HepG2 (cell line): ENCODE measurements around the gene THAP3. TPM values are rescaled to one million over a fixed set of nuclear protein-coding genes. Genes with fewer than 3 reads are reported as not detected.
A peak's percentile ranks its signal among the peaks of the same experiment; 100 is the strongest.

Source experiments
- ATAC-seq: fragments of 200-7000 bp; cut with Tn5 transposase; 3 replicates; pipeline ENCODE4 v1.9.1; 2020; ENCODE audit warnings: mild to moderate bottlenecking, moderate library complexity
- BruUV-seq: library from RNA; stranded (reverse); fragments of 400-500 nt; replicated peaks from 2 replicates; lab custom pipeline; 2021; lab: Mats Ljungman, UMichigan
- CTCF ChIA-PET: fragments of 300-600 bp; formaldehyde crosslinking; extraction: SDS; loops from one replicate; lab custom pipeline; 2021; ENCODE audit warnings: low total read pairs, inconsistent platforms, low intra/inter-chr PET ratio; lab: Yijun Ruan, JAX
- POLR2A ChIA-PET: fragments of 350-600 bp; sonication (Branson Sonifier 250); formaldehyde crosslinking; loops from one replicate; lab custom pipeline; 2020; ENCODE audit warnings: antibody characterized with exemption, inconsistent platforms; lab: Yijun Ruan, JAX
- DNase-seq: peaks from one replicate; pipeline ENCODE4 v3.0.0-alpha.2; 2015; ENCODE audit warnings: low spot score
- FAIRE-seq: peaks from 3 replicates; lab custom pipeline; 2011; peaks lifted over from hg19 to GRCh38; lab: Jason Lieb, UNC
- H2AFZ ChIP-seq: one replicate; pipeline ENCODE4 v1.6.1; 2011; ENCODE audit warnings: low read length, inconsistent platforms
- H3K27ac ChIP-seq: fragments of 300-600 bp; 3 replicates; pipeline ENCODE4 v1.8.0; 2011; ENCODE audit warnings: mixed run types, mild to moderate bottlenecking, mixed read lengths, low read length, inconsistent platforms; ENCODE audit not compliant: insufficient read depth; ENCODE audit errors: extremely low read length
- H3K27me3 ChIP-seq, 2 experiments: fragments of 200-600 bp in 1 of 2; 2 replicates in 1 of 2; 3 replicates in 1 of 2; pipeline versions ENCODE4 v1.6.0 to v1.8.0; 2011; ENCODE audit warnings: low read length in 2 of 2, mild to moderate bottlenecking in 2 of 2, moderate library complexity in 2 of 2, inconsistent platforms in 1 of 2; ENCODE audit not compliant: insufficient read depth in 2 of 2, control insufficient read depth in 1 of 2
- H3K36me3 ChIP-seq, 2 experiments: fragments of 200-600 bp in 1 of 2; replicated peaks in 1 of 2; 2 replicates in 1 of 2; 3 replicates in 1 of 2; pipeline versions ENCODE4 v1.5.1 to v1.8.0; 2011; ENCODE audit warnings: low read length in 2 of 2, inconsistent platforms in 1 of 2; ENCODE audit not compliant: insufficient read depth in 2 of 2, control insufficient read depth in 1 of 2
- H3K4me1 ChIP-seq: 2 replicates; pipeline ENCODE4 v1.5.1; 2012; ENCODE audit warnings: low read length, inconsistent platforms; ENCODE audit not compliant: insufficient read depth
- H3K4me2 ChIP-seq: 2 replicates; pipeline ENCODE4 v1.6.0; 2011; ENCODE audit warnings: low read depth, low read length, inconsistent platforms
- H3K4me3 ChIP-seq, 3 experiments: fragments of 200-600 bp in 1 of 3; sonication (generic), shearing (Covaris generic) in 1 of 3; replicated peaks in 1 of 3; 2 replicates each; pipeline ENCODE4 v1.5.1; 2011 to 2016; ENCODE audit warnings: low read length in 3 of 3, inconsistent platforms in 2 of 3, low read depth in 2 of 3, mild to moderate bottlenecking in 2 of 3, control low read depth in 1 of 3, mixed read lengths in 1 of 3; ENCODE audit not compliant: insufficient read depth in 1 of 3
- H3K79me2 ChIP-seq: one replicate; pipeline ENCODE4 v1.6.1; 2011; ENCODE audit warnings: low read length, inconsistent platforms; ENCODE audit not compliant: insufficient read depth
- H3K9ac ChIP-seq: 2 replicates; pipeline ENCODE4 v1.6.0; 2011; ENCODE audit warnings: mild to moderate bottlenecking, low read depth, low read length, inconsistent platforms; ENCODE audit not compliant: insufficient read depth
- H3K9me3 ChIP-seq: 2 replicates; pipeline ENCODE4 v1.5.1; 2012; ENCODE audit warnings: mild to moderate bottlenecking, low read length
- H4K20me1 ChIP-seq: 2 replicates; pipeline ENCODE4 v1.6.0; 2011; ENCODE audit warnings: inconsistent platforms, mild to moderate bottlenecking, low read length, moderate library complexity; ENCODE audit not compliant: insufficient read depth
- FOXC1 ChIP-seq: sonication (generic); formaldehyde crosslinking; IDR thresholded peaks from 2 replicates; pipeline ENCODE4 v1.8.0; 2022; ENCODE audit warnings: mild to moderate bottlenecking, missing genetic modification reagents, borderline replicate concordance
- GLI4 ChIP-seq: sonication (generic); formaldehyde crosslinking; IDR thresholded peaks from 2 replicates; pipeline ENCODE4 v1.5.1; 2020; ENCODE audit warnings: missing genetic modification reagents, mild to moderate bottlenecking, moderate library complexity, borderline replicate concordance
- GPBP1L1 ChIP-seq: sonication (generic); formaldehyde crosslinking; IDR thresholded peaks from 2 replicates; pipeline ENCODE4 v1.5.0; 2020; ENCODE audit warnings: mild to moderate bottlenecking, missing genetic modification reagents
- HMG20A ChIP-seq: IDR thresholded peaks from 2 replicates; pipeline ENCODE4 v1.6.1; 2016; ENCODE audit warnings: borderline replicate concordance
- KDM2A ChIP-seq: sonication (generic); formaldehyde crosslinking; IDR thresholded peaks from 2 replicates; pipeline ENCODE4 v1.4.0; 2020; ENCODE audit warnings: low read depth, missing genetic modification reagents, borderline replicate concordance
- POLR2A ChIP-seq, 2 experiments: IDR thresholded peaks; 2 replicates each; pipeline ENCODE4 v1.6.1; 2011; ENCODE audit warnings: low read depth in 2 of 2, low read length in 2 of 2, mild to moderate bottlenecking in 1 of 2, moderate library complexity in 1 of 2; ENCODE audit not compliant: insufficient read depth in 1 of 2
- POLR2AphosphoS5 ChIP-seq: IDR thresholded peaks from 2 replicates; pipeline ENCODE4 v1.6.1; 2012; ENCODE audit warnings: low read depth, low read length
- SAP130 ChIP-seq: IDR thresholded peaks from 2 replicates; pipeline ENCODE4 v1.6.1; 2016; ENCODE audit warnings: low read depth
- TRIM24 ChIP-seq: sonication (generic); formaldehyde crosslinking; IDR thresholded peaks from 2 replicates; pipeline ENCODE4 v1.8.0; 2022; ENCODE audit warnings: mild to moderate bottlenecking, missing genetic modification reagents
- YEATS2 ChIP-seq: sonication (generic); formaldehyde crosslinking; IDR thresholded peaks from 2 replicates; pipeline ENCODE4 v1.4.0; 2020; ENCODE audit warnings: missing genetic modification reagents, borderline replicate concordance
- ZBTB3 ChIP-seq: sonication (generic); formaldehyde crosslinking; IDR thresholded peaks from 2 replicates; pipeline ENCODE4 v1.4.0; 2020; ENCODE audit warnings: low read depth, mild to moderate bottlenecking, moderate library complexity, missing genetic modification reagents, borderline replicate concordance
- ZNF253 ChIP-seq: sonication (generic); formaldehyde crosslinking; IDR thresholded peaks from 2 replicates; pipeline ENCODE4 v1.8.0; 2022; ENCODE audit warnings: mild to moderate bottlenecking, missing genetic modification reagents, borderline replicate concordance
- ZNF337 ChIP-seq: sonication (generic); formaldehyde crosslinking; IDR thresholded peaks from 2 replicates; pipeline ENCODE4 v1.5.1; 2020; ENCODE audit warnings: missing genetic modification reagents, low read depth, mild to moderate bottlenecking, borderline replicate concordance
- ZNF577 ChIP-seq: sonication (generic); formaldehyde crosslinking; IDR thresholded peaks from 2 replicates; pipeline ENCODE4 v1.4.0; 2020; ENCODE audit warnings: mild to moderate bottlenecking, low read depth, missing genetic modification reagents, borderline replicate concordance
- ZNF772 ChIP-seq: sonication (generic); formaldehyde crosslinking; IDR thresholded peaks from 2 replicates; pipeline ENCODE4 v1.5.0; 2020; ENCODE audit warnings: mild to moderate bottlenecking, missing genetic modification reagents
- ZZZ3 ChIP-seq: sonication (generic); formaldehyde crosslinking; IDR thresholded peaks from 2 replicates; pipeline ENCODE4 v1.4.0; 2020; ENCODE audit warnings: missing genetic modification reagents, mild to moderate bottlenecking, borderline replicate concordance
- WGBS: methylation state at CpG from one replicate; pipeline ENCODE4 v1.1.6; 2017; ENCODE audit warnings: low lambda C conversion rate; 5-methylcytosine and 5-hydroxymethylcytosine counted together
- in situ Hi-C: cut with HindIII; loops from 2 replicates; pipeline ENCODE4 v1.10.0; 2017; ENCODE audit warnings: low pct_unique_long_range_greater_than_20kb; ENCODE audit not compliant: extremely low pct_ligation_motif_present
- intact Hi-C: fragments of 100-400 bp; cut with micrococcal nuclease; formaldehyde crosslinking; loops from one replicate; pipeline ENCODE4 v1.10.0; 2022; ENCODE audit not compliant: unreplicated experiment
- polyA plus RNA-seq, 8 experiments: library from polyadenylated mRNA; depleted of rRNA in 3 of 8; stranded (reverse) in 7 of 8; unstranded in 1 of 8; fragments of >200 nt; fragmentation: Illumina TruSeq in 4 of 8; extraction: Trizol in 4 of 8; gene quantifications; 2 replicates each; pipeline versions ENCODE4 v1.2.1 to v1.2.3, GENCODE V29; 2011 to 2016; ENCODE audit warnings: low read depth in 4 of 8, missing spikeins in 1 of 8, mixed read lengths in 1 of 8; ENCODE audit not compliant: insufficient read depth in 1 of 8
- total RNA-seq, 5 experiments: library from RNA; depleted of rRNA; stranded (reverse); fragments of >200 nt; fragmentation: Illumina TruSeq; extraction: Trizol; gene quantifications; 2 replicates each; pipeline ENCODE4 v1.2.3, GENCODE V29; 2016; ENCODE audit warnings: low read depth in 1 of 5

The THAP3 gene
- total and polyA plus RNA-seq, 2 of the 13 experiments (the other 11 are each of a cell fraction or from before 2014, with no cell fraction given), result 10.3 to 14.9 TPM

- TF ChIP-seq SAP130 (CRISPR knock-in tag) (0 out of 2 replicates have a peak, but pooled peaks have one; percentile 20), POLR2A (IDR thresholded peaks at IDR 0.05; ENCODE audit: insufficient read depth in 1 of 2, low read depth in 2 of 2, low read length in 2 of 2) (peak in 1 of 2 experiments; percentile 36; a peak in 2 of 4 replicates), ZNF772 (CRISPR knock-in tag) (no peak), ZNF577 (CRISPR knock-in tag) (no peak), ZBTB3 (CRISPR knock-in tag) (no peak), GLI4 (no peak), KDM2A (CRISPR knock-in tag) (peak; percentile 50)
These were observed 9.8 kb downstream of the THAP3 start (continued) for GRCh38 chr1:6634371-6635052.

GRCh38 chr1:6635161-6635909, 10.7 kb downstream of the THAP3 start:
- Histone ChIP-seq H2AFZ (no peak overlapping the region), H3K4me2 (no peak overlapping the region), H3K27ac (no peak overlapping the region), H4K20me1 (peaks cover 8% of the 10 kb centered on the region; the same call in 1 of the 2 replicates), H3K9ac (no peak overlapping the region), H3K36me3 (peaks cover 40 to 75% of the 10 kb centered on the region in 2 experiments; a peak in 4 of 5 replicates), H3K9me3 (no peaks in the 10 kb centered on the region), H3K79me2 (no peaks in the 10 kb centered on the region), H3K27me3 (no peaks in the 10 kb centered on the region), H3K4me3 (no peak overlapping the region), H3K4me1 (no peaks in the 10 kb centered on the region)
- ChIA-PET POLR2A (interaction anchor here (0.7 kb wide), 1 partner anchor 56 kb away, joined by 3 read pairs; the partner anchor contains the start of gene ZBTB48), CTCF (interaction anchor here (0.9 to 2.1 kb wide), 2 partner anchors 54 to 81 kb away, joined by 3 to 11 read pairs; partner anchors contain the start of genes NOL9 and TAS1R1)
- TF ChIP-seq ZZZ3 (CRISPR knock-in tag) (0 out of 2 replicates have a peak, but pooled peaks have one; percentile 12), HMG20A (no peak), ZNF253 (CRISPR knock-in tag) (no peak), POLR2AphosphoS5 (0 out of 2 replicates have a peak, but pooled peaks have one; percentile 4), ZNF337 (no peak), YEATS2 (CRISPR knock-in tag) (no peak), TRIM24 (CRISPR knock-in tag) (no peak), GPBP1L1 (CRISPR knock-in tag) (no peak), FOXC1 (CRISPR knock-in tag) (no peak)
- in situ Hi-C loops (no loop called here), intact Hi-C loops (no loop called here)
- WGBS, result 96% methylated on average over 12 of the region's 20 CpGs
- no peak for FAIRE-seq
- no peak for DNase-seq
- ATAC-seq, result no peak; the same call in 2 of the 3 replicates
- no TSS peak for BruUV-seq
